Panc1 (cell line): ENCODE measurements around the gene SFTPB. TPM values are rescaled to one million over a fixed set of nuclear protein-coding genes. Genes with fewer than 3 reads are reported as not detected.

ENCODE experiments used
- ATAC-seq: fragments of 200-7000 bp; cut with Tn5 transposase; 2 replicates; pipeline ENCODE4 v1.9.1; 2020; ENCODE audit warnings: mild to moderate bottlenecking, moderate library complexity
- BruUV-seq: library from RNA; stranded (reverse); fragments of 400-500 nt; replicated peaks from 2 replicates; lab custom pipeline; 2021; lab: Mats Ljungman, UMichigan
- CTCF ChIA-PET: fragments of 300-600 bp; sonication (Branson Sonifier 250); formaldehyde crosslinking; loops from one replicate; lab custom pipeline; 2022; ENCODE audit warnings: antibody characterized with exemption; lab: Charles Lee
- POLR2A ChIA-PET: fragments of 300-600 bp; sonication (Branson Sonifier 250); formaldehyde crosslinking; loops from one replicate; lab custom pipeline; 2022; ENCODE audit warnings: antibody characterized with exemption; lab: Charles Lee
- DNase-seq: peaks from one replicate; pipeline ENCODE4 v3.0.0-alpha.2; 2010; ENCODE audit warnings: low read depth, low spot score
- H3K27ac ChIP-seq: 2 replicates; pipeline ENCODE4 v1.5.1; 2011; ENCODE audit warnings: mild to moderate bottlenecking, low read length, inconsistent platforms
- H3K27me3 ChIP-seq: fragments of 200-500 bp; sonication (Bioruptor generic); 2 replicates; pipeline ENCODE4 v1.6.0; 2014; ENCODE audit warnings: low read length, inconsistent platforms; ENCODE audit not compliant: control insufficient read depth, insufficient read depth
- H3K36me3 ChIP-seq: fragments of 200-500 bp; sonication (Bioruptor generic); 2 replicates; pipeline ENCODE4 v1.5.1; 2014; ENCODE audit warnings: inconsistent platforms, mild to moderate bottlenecking, low read length, moderate library complexity; ENCODE audit not compliant: control insufficient read depth, insufficient read depth
- H3K4me1 ChIP-seq: 2 replicates; pipeline ENCODE4 v1.5.1; 2011; ENCODE audit warnings: inconsistent platforms, mild to moderate bottlenecking, low read length, moderate library complexity; ENCODE audit not compliant: control insufficient read depth, insufficient read depth
- H3K4me3 ChIP-seq, 2 experiments: 2 replicates each; pipeline ENCODE4 v1.5.1; 2011 to 2012; ENCODE audit warnings: low read depth in 2 of 2, low read length in 2 of 2, mild to moderate bottlenecking in 2 of 2, inconsistent platforms in 1 of 2, moderate library complexity in 1 of 2
- H3K9me3 ChIP-seq: fragments of 200-500 bp; sonication (Bioruptor generic); 2 replicates; pipeline ENCODE4 v1.5.1; 2014; ENCODE audit warnings: low read depth, mild to moderate bottlenecking, inconsistent platforms, low read length, moderate library complexity; ENCODE audit not compliant: control insufficient read depth, insufficient read depth
- POLR2AphosphoS5 ChIP-seq: IDR thresholded peaks from 2 replicates; pipeline ENCODE4 v1.6.1; 2012; ENCODE audit warnings: mild to moderate bottlenecking, low read depth, low read length, moderate library complexity
- REST ChIP-seq, 2 experiments: IDR thresholded peaks; 2 replicates each; pipeline ENCODE4 v1.6.1; 2011 to 2012; ENCODE audit warnings: low read depth in 2 of 2, control low read depth in 1 of 2, low read length in 1 of 2, mild to moderate bottlenecking in 1 of 2, moderate library complexity in 1 of 2; ENCODE audit not compliant: insufficient read depth in 1 of 2
- SIN3A ChIP-seq: IDR thresholded peaks from 2 replicates; pipeline ENCODE4 v1.6.1; 2012; ENCODE audit warnings: low read depth, mild to moderate bottlenecking, low read length, moderate library complexity, borderline replicate concordance; ENCODE audit not compliant: insufficient read depth
- TCF7L2 ChIP-seq: IDR thresholded peaks from 2 replicates; pipeline ENCODE4 v1.6.1; 2011; ENCODE audit warnings: mild to moderate bottlenecking, low read depth, low read length, inconsistent platforms
- in situ Hi-C: cut with HindIII; loops from 2 replicates; pipeline ENCODE4 v1.10.0; 2016; ENCODE audit warnings: low sequenced_read_pairs, low pct_unique_long_range_greater_than_20kb
- intact Hi-C: fragments of 100-400 bp; cut with micrococcal nuclease; formaldehyde crosslinking; loops from one replicate; pipeline ENCODE4 v1.10.0; 2022; ENCODE audit not compliant: unreplicated experiment
- total RNA-seq: library from RNA; stranded (reverse); gene quantifications from one replicate; pipeline ENCODE4 v1.2.1, GENCODE V29; 2021; ENCODE audit not compliant: unreplicated experiment
- TF ChIP-seq, protein P1 (sequence below): fragments of 450-650 bp; IDR thresholded peaks from 2 replicates; pipeline ENCODE4 v1.5.1; 2017; ENCODE audit warnings: mild to moderate bottlenecking

The SFTPB gene
- total RNA-seq, 1 experiment from 2014 or later, result 5.6 TPM

DNA sequence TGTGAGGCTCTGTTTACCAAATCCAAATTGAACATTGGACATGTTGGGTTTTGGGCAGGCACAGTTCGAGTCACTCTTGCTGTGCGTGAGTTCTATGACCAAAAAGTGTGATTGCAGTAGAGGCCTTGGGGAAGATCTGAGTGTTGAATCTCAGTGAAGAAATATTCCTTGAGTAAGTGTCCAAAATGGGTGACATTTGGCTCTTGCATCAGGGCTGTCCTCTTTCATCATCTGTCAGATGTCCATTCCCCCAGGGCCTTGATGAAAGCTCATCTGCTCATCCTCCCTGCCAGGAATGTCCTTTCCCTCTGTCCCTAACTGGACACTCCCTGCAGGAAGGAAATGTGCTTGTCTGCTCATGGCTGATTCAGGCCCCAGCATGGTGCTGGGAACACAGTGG is 6.4 kb upstream of the SFTPB start:
- no peaks in the 10 kb centered on the region for H3K36me3 ChIP-seq
- CTCF ChIA-PET, result no interaction called here
- no peaks in the 10 kb centered on the region for H3K9me3 ChIP-seq
- H3K4me3 ChIP-seq, result no peak overlapping the region
- no peak overlapping the region for H3K27ac ChIP-seq
- H3K4me1 ChIP-seq, result no peaks in the 10 kb centered on the region; the same call in 1 of the 2 replicates
- POLR2A ChIA-PET, result no interaction called here
- no peak for ATAC-seq
- H3K27me3 ChIP-seq, result no peaks in the 10 kb centered on the region
- TF ChIP-seq TCF7L2 (no peak), SIN3A (no peak), POLR2AphosphoS5 (no peak), REST (IDR thresholded peaks at IDR 0.05; ENCODE audit: insufficient read depth in 1 of 2, low read depth in 2 of 2, low read length in 1 of 2) (no peak)
- TF ChIP-seq, protein P1, sequence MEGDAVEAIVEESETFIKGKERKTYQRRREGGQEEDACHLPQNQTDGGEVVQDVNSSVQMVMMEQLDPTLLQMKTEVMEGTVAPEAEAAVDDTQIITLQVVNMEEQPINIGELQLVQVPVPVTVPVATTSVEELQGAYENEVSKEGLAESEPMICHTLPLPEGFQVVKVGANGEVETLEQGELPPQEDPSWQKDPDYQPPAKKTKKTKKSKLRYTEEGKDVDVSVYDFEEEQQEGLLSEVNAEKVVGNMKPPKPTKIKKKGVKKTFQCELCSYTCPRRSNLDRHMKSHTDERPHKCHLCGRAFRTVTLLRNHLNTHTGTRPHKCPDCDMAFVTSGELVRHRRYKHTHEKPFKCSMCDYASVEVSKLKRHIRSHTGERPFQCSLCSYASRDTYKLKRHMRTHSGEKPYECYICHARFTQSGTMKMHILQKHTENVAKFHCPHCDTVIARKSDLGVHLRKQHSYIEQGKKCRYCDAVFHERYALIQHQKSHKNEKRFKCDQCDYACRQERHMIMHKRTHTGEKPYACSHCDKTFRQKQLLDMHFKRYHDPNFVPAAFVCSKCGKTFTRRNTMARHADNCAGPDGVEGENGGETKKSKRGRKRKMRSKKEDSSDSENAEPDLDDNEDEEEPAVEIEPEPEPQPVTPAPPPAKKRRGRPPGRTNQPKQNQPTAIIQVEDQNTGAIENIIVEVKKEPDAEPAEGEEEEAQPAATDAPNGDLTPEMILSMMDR, result no peak
- in situ Hi-C loops, result no loop called here
- no TSS peak for BruUV-seq
- intact Hi-C loops, result no loop called here
- DNase-seq, result no peak

- in situ Hi-C loops (no loop called here), intact Hi-C loops (no loop called here)
- H3K4me1 ChIP-seq, result no peaks in the 10 kb centered on the region; the same call in 1 of the 2 replicates
- H3K27me3 ChIP-seq, result no peaks in the 10 kb centered on the region
- H3K36me3 ChIP-seq, result no peaks in the 10 kb centered on the region
- DNase-seq (no peak), ATAC-seq (no peak)
- no peak for TF ChIP-seq POLR2AphosphoS5
- TF ChIP-seq REST (IDR thresholded peaks at IDR 0.05; ENCODE audit: insufficient read depth in 1 of 2, low read depth in 2 of 2, low read length in 1 of 2), result no peak
- TF ChIP-seq, protein P1, result no peak
- TF ChIP-seq SIN3A, result no peak
- TF ChIP-seq TCF7L2, result no peak
- ChIA-PET CTCF (no interaction called here), POLR2A (no interaction called here)
- H3K9me3 ChIP-seq, result no peaks in the 10 kb centered on the region
- BruUV-seq, result no TSS peak
- no peak overlapping the region for H3K4me3 ChIP-seq
- H3K27ac ChIP-seq, result no peak overlapping the region
Observed at GRCh38 chr2:85673716-85674375, 5.8 kb upstream of the SFTPB start.
